CD8-positive, alpha-beta memory T cell (primary cell): Measurements from ENCODE around the gene APOA4. TPM values are rescaled to one million over a fixed set of nuclear protein-coding genes. Genes with fewer than 3 reads are reported as not detected.

ENCODE experiments used
- CTCF ChIA-PET: fragments of 350-600 bp; sonication (Branson Sonifier 250); formaldehyde crosslinking; loops from one replicate; lab custom pipeline; 2021; ENCODE audit warnings: antibody characterized with exemption; lab: Charles Lee
- POLR2A ChIA-PET: fragments of 350-600 bp; sonication (Branson Sonifier 250); formaldehyde crosslinking; loops from one replicate; lab custom pipeline; 2021; ENCODE audit warnings: antibody characterized with exemption; lab: Charles Lee
- DNase-seq, 5 donors: peaks; one replicate each; pipeline versions ENCODE4 v3.0.0 to v3.0.0-alpha.2; 2020 to 2022; ENCODE audit warnings: mixed read lengths in 1 of 5
- H3K27ac ChIP-seq: one replicate; pipeline ENCODE4 v1.7.0; 2013; ENCODE audit warnings: low read depth, mild to moderate bottlenecking, low read length, moderate library complexity
- H3K27me3 ChIP-seq: 2 replicates; pipeline ENCODE4 v1.7.0; 2013; ENCODE audit warnings: low read length, mild to moderate bottlenecking; ENCODE audit not compliant: insufficient read depth, poor library complexity, severe bottlenecking
- H3K36me3 ChIP-seq: 2 replicates; pipeline ENCODE4 v1.7.0; 2013; ENCODE audit warnings: mild to moderate bottlenecking, low read length, moderate library complexity; ENCODE audit not compliant: insufficient read depth
- H3K4me1 ChIP-seq: 2 replicates; pipeline ENCODE4 v1.7.0; 2013; ENCODE audit warnings: mild to moderate bottlenecking, low read length, moderate library complexity; ENCODE audit not compliant: insufficient read depth
- H3K4me3 ChIP-seq: 2 replicates; pipeline ENCODE4 v1.7.0; 2013; ENCODE audit warnings: mild to moderate bottlenecking, low read length
- H3K9me3 ChIP-seq: 2 replicates; pipeline ENCODE4 v1.7.0; 2013; ENCODE audit warnings: mild to moderate bottlenecking, low read length
- H3K27ac Mint-ChIP-seq, 8 donors: one replicate each; pipeline ENCODE4 v1.8.0; 2020 to 2021; ENCODE audit warnings: mixed read lengths in 8 of 8, mild to moderate bottlenecking in 6 of 8, inconsistent platforms in 3 of 8, moderate library complexity in 3 of 8
- H3K27me3 Mint-ChIP-seq, 2 donors: one replicate each; pipeline ENCODE4 v1.8.0; 2020 to 2021; ENCODE audit warnings: mixed read lengths in 2 of 2, mild to moderate bottlenecking in 1 of 2, moderate library complexity in 1 of 2
- H3K36me3 Mint-ChIP-seq, 3 donors: one replicate each; pipeline ENCODE4 v1.8.0; 2020 to 2021; ENCODE audit warnings: mixed read lengths in 3 of 3, inconsistent platforms in 1 of 3, mild to moderate bottlenecking in 1 of 3
- H3K4me1 Mint-ChIP-seq, 3 donors: one replicate each; pipeline ENCODE4 v1.8.0; 2020 to 2021; ENCODE audit warnings: mixed read lengths in 3 of 3, inconsistent platforms in 1 of 3, mild to moderate bottlenecking in 1 of 3
- H3K4me3 Mint-ChIP-seq, 7 donors: one replicate each; pipeline ENCODE4 v1.8.0; 2020 to 2021; ENCODE audit warnings: mixed read lengths in 7 of 7, mild to moderate bottlenecking in 6 of 7, moderate library complexity in 4 of 7, inconsistent platforms in 2 of 7
- H3K9me3 Mint-ChIP-seq, 5 donors: one replicate each; pipeline ENCODE4 v1.8.0; 2020 to 2022; ENCODE audit warnings: mixed read lengths in 5 of 5, mild to moderate bottlenecking in 3 of 5, moderate library complexity in 2 of 5, inconsistent platforms in 1 of 5
- polyA plus RNA-seq: library from polyadenylated mRNA; unstranded; fragments of 300-500 nt; fragmentation: Illumina TruSeq; gene quantifications from one replicate; pipeline ENCODE4 v1.2.3, GENCODE V29; 2021
- total RNA-seq, 2 experiments: library from RNA; stranded (reverse); gene quantifications; one replicate each; pipeline ENCODE4 v1.2.3, GENCODE V29; 2021

APOA4 gene
- total and polyA plus RNA-seq, 3 experiments from 2014 or later = not detected

DNA sequence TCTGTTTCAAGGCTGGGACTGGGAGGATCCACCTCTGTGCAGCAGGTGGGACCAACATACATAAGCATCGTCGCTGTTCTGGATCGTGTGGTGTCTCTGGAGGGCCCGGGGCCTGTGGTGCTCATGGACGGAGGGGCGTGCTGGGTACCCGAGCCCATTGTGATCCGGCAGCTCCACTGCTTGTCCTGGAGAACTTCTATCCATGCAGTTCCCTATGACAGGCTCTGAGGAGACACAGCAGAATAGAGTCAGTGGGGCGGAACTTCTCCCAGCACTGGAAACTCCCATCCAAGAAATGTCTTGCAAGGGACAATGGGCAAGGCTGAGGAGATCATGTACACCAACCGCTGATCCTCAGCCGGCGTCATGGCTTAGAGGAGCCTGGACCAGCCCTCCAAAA lies 26.0 kb upstream of the APOA4 start:
- Histone ChIP-seq H3K36me3 (peaks cover 19% of the 10 kb centered on the region), H3K4me3 (no peak overlapping the region), H3K4me1 (peaks cover 45% of the 10 kb centered on the region), H3K27me3 (no peaks in the 10 kb centered on the region), H3K9me3 (no peaks in the 10 kb centered on the region), H3K27ac (no peak overlapping the region)
- H3K4me1 Mint-ChIP-seq = peaks cover 45 to 51% (median 47%) of the 10 kb centered on the region in 3 donors
- H3K27ac Mint-ChIP-seq = peak overlapping the region in 1 of 8 donors; percentile 88
- H3K4me3 Mint-ChIP-seq = no peak overlapping the region
- no peaks in the 10 kb centered on the region for H3K27me3 Mint-ChIP-seq
- peaks cover 13 to 57% (median 29%) of the 10 kb centered on the region in 3 donors for H3K36me3 Mint-ChIP-seq
- no peaks in the 10 kb centered on the region for H3K9me3 Mint-ChIP-seq
- CTCF ChIA-PET = interaction anchor here (1.5 to 3.4 kb wide), 2 partner anchors 13 to 249 kb away, joined by 3 to 32 read pairs; partner anchors contain the start of genes APOA1 and SIK3
- POLR2A ChIA-PET = no interaction called here
- DNase-seq = no peak

DNA sequence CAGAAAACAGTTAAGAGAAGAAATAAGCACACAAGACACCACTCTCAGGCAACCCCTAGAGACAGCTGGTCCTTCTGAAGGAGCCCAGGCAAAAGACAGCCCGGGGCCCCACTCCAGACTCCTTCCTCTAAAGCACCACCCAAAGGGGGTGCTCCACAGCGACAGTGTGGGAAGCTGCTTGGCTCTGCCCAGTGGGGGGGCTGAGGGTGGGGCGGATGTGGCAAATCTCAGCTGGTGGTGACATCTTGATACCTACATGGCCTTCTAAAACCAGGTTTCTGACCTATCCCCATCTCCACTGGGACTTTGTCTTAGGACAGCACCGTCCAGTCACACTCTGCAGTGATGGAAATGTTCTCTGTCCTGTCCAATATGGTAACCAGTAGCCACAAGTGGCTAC lies 24.5 kb upstream of the APOA4 start:
- CTCF ChIA-PET = interaction anchor here (3.4 kb wide), 1 partner anchor 11 kb away, joined by 32 read pairs; the partner anchor contains the start of gene APOA1
- H3K27me3 Mint-ChIP-seq = no peaks in the 10 kb centered on the region

DNA sequence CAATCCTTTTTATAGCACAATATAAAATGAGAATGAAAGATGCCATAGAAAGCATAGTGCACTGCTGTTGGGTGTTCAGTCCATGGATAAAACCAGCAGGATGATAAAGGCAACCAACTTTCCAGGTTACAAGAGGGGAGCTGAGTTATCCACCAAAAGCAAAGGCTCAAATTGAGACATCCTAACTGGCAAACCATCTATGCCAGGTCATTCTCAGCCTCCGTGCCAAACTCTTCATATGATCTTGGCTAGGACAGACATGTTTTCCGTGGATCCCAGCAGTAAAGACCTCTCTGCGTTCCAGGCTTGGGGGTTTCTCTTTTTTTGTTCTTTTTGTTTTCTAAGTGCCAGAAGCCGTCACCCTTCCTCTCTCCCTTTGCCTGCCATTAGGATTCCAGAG lies 21.6 kb upstream of the APOA4 start:
- no peaks in the 10 kb centered on the region for H3K9me3 Mint-ChIP-seq
- DNase-seq = no peak
- no peaks in the 10 kb centered on the region for H3K27me3 Mint-ChIP-seq
- Histone ChIP-seq H3K4me1 (peaks cover 2% of the 10 kb centered on the region), H3K27ac (no peak overlapping the region), H3K9me3 (no peaks in the 10 kb centered on the region), H3K36me3 (peaks cover 19% of the 10 kb centered on the region), H3K27me3 (no peaks in the 10 kb centered on the region), H3K4me3 (no peak overlapping the region)
- CTCF ChIA-PET = interaction anchor here (1.1 kb wide), 1 partner anchor 9 kb away, joined by 7 read pairs; no protein-coding TSS in a partner anchor
- H3K4me3 Mint-ChIP-seq = no peak overlapping the region
- H3K27ac Mint-ChIP-seq = peak overlapping the region in 2 of 8 donors; percentile 63 to 83
- peaks cover 12 to 62% (median 32%) of the 10 kb centered on the region in 3 donors for H3K36me3 Mint-ChIP-seq
- H3K4me1 Mint-ChIP-seq = peaks cover 3 to 19% (median 4%) of the 10 kb centered on the region in 3 donors
- POLR2A ChIA-PET = interaction anchor here (0.6 kb wide), 1 partner anchor 403 kb away, joined by 3 read pairs; no protein-coding TSS in a partner anchor

More for the DNA sequence above, 24.5 kb upstream of the APOA4 start:
- DNase-seq = no peak
- Mint-ChIP-seq H3K36me3 (peaks cover 13 to 70% (median 37%) of the 10 kb centered on the region in 3 donors), H3K4me3 (no peak overlapping the region), H3K27ac (peak overlapping the region in 4 of 8 donors; percentile 42 to 79 (median 50)), H3K9me3 (no peaks in the 10 kb centered on the region), H3K4me1 (peaks cover 31 to 37% (median 33%) of the 10 kb centered on the region in 3 donors)
- POLR2A ChIA-PET = interaction anchor here (0.8 kb wide), 1 partner anchor 12 kb away, joined by 3 read pairs; no protein-coding TSS in a partner anchor
- Histone ChIP-seq H3K4me1 (peaks cover 31% of the 10 kb centered on the region), H3K36me3 (peaks cover 19% of the 10 kb centered on the region), H3K27ac (no peak overlapping the region), H3K4me3 (no peak overlapping the region), H3K9me3 (no peaks in the 10 kb centered on the region), H3K27me3 (no peaks in the 10 kb centered on the region)

DNA sequence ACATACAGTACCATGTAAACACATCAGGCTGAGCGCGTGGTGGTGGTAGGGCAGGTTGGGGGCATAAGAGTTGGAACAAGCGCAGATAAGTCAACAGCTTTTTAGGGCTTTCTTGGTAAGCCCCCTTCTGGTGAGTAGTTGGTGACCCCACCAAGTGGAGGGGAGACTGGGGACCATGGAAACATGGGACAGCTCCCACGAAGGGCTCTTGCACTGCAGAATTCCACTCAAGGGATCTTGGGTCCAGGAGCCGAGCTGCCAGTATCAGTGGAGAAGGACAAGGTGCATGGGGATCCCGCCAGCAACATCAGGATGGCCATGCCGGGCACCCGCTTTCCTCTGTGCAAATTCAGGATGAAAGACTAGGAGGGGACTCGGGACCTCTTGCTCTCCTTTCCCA lies 20.6 kb upstream of the APOA4 start:
- DNase-seq = no peak
- POLR2A ChIA-PET = no interaction called here

DNA sequence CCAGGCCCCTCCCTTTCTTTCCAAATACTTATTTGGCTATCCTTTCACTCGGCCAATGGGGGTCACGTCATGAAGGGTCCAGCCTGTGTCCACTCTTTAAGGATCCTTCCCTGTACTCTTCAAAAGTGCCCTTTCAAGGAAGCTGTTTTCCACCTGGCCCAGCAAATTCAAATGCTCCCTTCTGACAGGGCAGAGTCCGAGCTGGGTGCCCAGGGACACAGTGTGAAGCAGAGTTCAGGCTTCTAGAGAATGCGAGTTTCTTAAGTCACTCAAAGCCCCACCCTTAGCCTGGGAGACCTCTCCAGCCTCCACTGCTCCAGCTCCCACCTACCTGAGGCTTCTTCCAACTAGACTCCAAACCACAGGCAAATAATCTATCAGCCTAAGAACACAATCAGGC lies 19.8 kb upstream of the APOA4 start:
- no peak overlapping the region for H3K4me3 ChIP-seq
- POLR2A ChIA-PET = no interaction called here

More for the DNA sequence above, 20.6 kb upstream of the APOA4 start:
- peaks cover 8 to 53% (median 29%) of the 10 kb centered on the region in 3 donors for H3K36me3 Mint-ChIP-seq
- no peak overlapping the region for H3K4me3 ChIP-seq
- no peaks in the 10 kb centered on the region for H3K9me3 ChIP-seq
- no peaks in the 10 kb centered on the region for H3K4me1 ChIP-seq
- no peak overlapping the region for H3K4me3 Mint-ChIP-seq
- H3K9me3 Mint-ChIP-seq = no peaks in the 10 kb centered on the region
- no peaks in the 10 kb centered on the region for H3K27me3 ChIP-seq
- H3K27ac Mint-ChIP-seq = no peak overlapping the region
- H3K27ac ChIP-seq = no peak overlapping the region
- H3K36me3 ChIP-seq = peaks cover 19% of the 10 kb centered on the region
- H3K27me3 Mint-ChIP-seq = no peaks in the 10 kb centered on the region
- peaks cover 0 to 17% (median 0%) of the 10 kb centered on the region in 3 donors for H3K4me1 Mint-ChIP-seq
- CTCF ChIA-PET = interaction anchor here (1.1 kb wide), 1 partner anchor 8 kb away, joined by 7 read pairs; no protein-coding TSS in a partner anchor

DNA sequence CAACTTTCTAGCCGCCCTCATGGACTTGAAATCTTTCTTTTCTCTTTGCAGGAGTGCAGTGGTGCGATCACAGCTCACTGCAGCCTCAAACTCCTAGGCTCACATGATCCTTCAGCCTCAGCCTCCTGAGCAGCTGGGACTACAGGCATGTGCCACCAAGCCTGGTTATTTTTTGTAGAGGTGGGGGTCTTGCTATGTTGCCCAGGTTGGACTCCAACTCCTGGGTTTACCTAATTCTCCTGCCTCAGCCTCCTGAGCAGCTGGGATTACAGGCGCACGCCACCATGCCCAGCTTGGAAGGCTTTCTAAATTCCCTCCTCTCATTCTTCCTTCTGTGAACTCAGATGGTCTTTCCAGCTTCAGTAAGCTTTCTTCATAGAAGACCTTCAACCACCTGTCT lies 19.0 kb upstream of the APOA4 start:
- Mint-ChIP-seq H3K36me3 (peaks cover 8 to 40% (median 25%) of the 10 kb centered on the region in 3 donors), H3K4me1 (peaks cover 0 to 15% (median 0%) of the 10 kb centered on the region in 3 donors), H3K27me3 (no peaks in the 10 kb centered on the region), H3K4me3 (no peak overlapping the region), H3K9me3 (no peaks in the 10 kb centered on the region), H3K27ac (peak overlapping the region in 1 of 8 donors; percentile 60)
- Histone ChIP-seq H3K27me3 (no peaks in the 10 kb centered on the region), H3K27ac (no peak overlapping the region), H3K36me3 (peaks cover 11% of the 10 kb centered on the region), H3K4me1 (no peaks in the 10 kb centered on the region), H3K9me3 (no peaks in the 10 kb centered on the region), H3K4me3 (no peak overlapping the region)
- ChIA-PET POLR2A (no interaction called here), CTCF (interaction anchor here (3.4 kb wide), 1 partner anchor 11 kb away, joined by 19 read pairs; no protein-coding TSS in a partner anchor)
- no peak for DNase-seq

More for the DNA sequence above, 19.8 kb upstream of the APOA4 start:
- CTCF ChIA-PET = no interaction called here
- no peaks in the 10 kb centered on the region for H3K4me1 ChIP-seq
- Mint-ChIP-seq H3K27me3 (no peaks in the 10 kb centered on the region), H3K27ac (peak overlapping the region in 2 of 8 donors; percentile 38 to 62), H3K4me1 (peaks cover 0 to 17% (median 0%) of the 10 kb centered on the region in 3 donors), H3K9me3 (no peaks in the 10 kb centered on the region), H3K4me3 (no peak overlapping the region), H3K36me3 (peaks cover 8 to 47% (median 29%) of the 10 kb centered on the region in 3 donors)
- no peak overlapping the region for H3K27ac ChIP-seq
- no peaks in the 10 kb centered on the region for H3K27me3 ChIP-seq
- no peak for DNase-seq
- no peaks in the 10 kb centered on the region for H3K9me3 ChIP-seq
- H3K36me3 ChIP-seq = peaks cover 19% of the 10 kb centered on the region

DNA sequence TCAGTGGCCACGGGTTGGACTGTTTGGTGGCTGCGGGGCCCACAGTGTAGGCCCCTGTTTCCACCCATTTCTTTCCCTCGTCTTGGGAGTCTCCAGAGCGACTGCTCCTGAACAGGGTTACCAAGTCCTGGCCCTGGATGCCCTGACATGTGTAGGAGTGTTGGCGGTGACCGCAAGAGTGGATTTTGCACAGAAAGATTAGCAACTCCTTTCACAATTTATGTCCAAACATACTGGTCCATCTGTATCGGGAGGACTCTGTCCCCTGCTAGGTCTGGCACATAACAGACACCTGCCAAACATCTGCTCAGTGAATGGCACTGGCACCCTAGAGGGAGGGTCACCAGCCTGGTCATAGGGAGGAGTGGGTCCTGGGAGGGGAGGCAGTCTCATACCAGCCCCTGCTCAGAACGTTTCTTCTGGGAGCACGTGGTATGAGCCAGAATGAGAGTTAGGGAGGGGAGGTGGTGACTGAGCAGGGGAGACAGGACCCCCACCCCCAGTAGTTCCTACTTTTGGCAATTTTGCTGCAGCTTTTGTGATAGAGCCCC lies 17.7 kb upstream of the APOA4 start:
- POLR2A ChIA-PET = no interaction called here
- no peaks in the 10 kb centered on the region for H3K9me3 Mint-ChIP-seq

More for the DNA sequence above, 17.7 kb upstream of the APOA4 start:
- peak overlapping the region in 1 of 7 donors; percentile 46 for H3K4me3 Mint-ChIP-seq
- no peaks in the 10 kb centered on the region for H3K9me3 ChIP-seq
- H3K4me1 Mint-ChIP-seq = peaks cover 0 to 18% (median 5%) of the 10 kb centered on the region in 3 donors
- CTCF ChIA-PET = interaction anchor here (1.4 to 3.4 kb wide), 2 partner anchors 12 to 264 kb away, joined by 3 to 19 read pairs; no protein-coding TSS in a partner anchor
- no peaks in the 10 kb centered on the region for H3K4me1 ChIP-seq
- no peaks in the 10 kb centered on the region for H3K27me3 ChIP-seq
- no peaks in the 10 kb centered on the region for H3K27me3 Mint-ChIP-seq
- peaks cover 6 to 27% (median 19%) of the 10 kb centered on the region in 3 donors for H3K36me3 Mint-ChIP-seq
- peaks cover under 1% of the 10 kb centered on the region for H3K36me3 ChIP-seq
- no peak for DNase-seq
- H3K4me3 ChIP-seq = no peak overlapping the region
- H3K27ac ChIP-seq = no peak overlapping the region
- peak overlapping the region in 3 of 8 donors; percentile 29 to 84 (median 33) for H3K27ac Mint-ChIP-seq
